DMS53 (cell line): ENCODE measurements around the gene H2AZ2.
"Not testable (repeated sequence)": the region's sequence is repeated elsewhere in the genome, so short reads cannot be mapped to it uniquely, and the experiment has no call there.

ENCODE experiments used
- DNase-seq: peaks from one replicate; lab custom pipeline; 2025; lab: John Stamatoyannopoulos, UW

Gene H2AZ2

DNA sequence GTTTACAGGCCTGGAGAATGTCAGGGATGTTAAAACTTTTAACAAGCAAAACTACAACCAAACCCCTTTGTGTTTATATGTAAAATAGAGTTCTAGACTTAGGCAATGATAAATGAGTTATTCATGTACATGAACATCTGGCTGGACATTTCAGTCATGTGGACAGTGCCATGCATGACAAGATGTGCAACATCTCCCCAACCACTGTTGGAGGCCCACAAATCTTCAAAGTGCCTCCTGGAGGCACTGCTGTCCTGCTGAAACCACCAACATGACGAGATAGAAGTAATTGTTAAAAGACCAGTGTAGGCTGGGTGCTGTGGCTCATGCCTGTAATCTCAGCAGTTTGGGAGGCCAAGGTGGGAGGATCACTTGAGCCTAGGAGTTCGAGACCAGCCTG is 33.0 kb downstream of the H2AZ2 start:
- peak; percentile 23 for DNase-seq

DNA sequence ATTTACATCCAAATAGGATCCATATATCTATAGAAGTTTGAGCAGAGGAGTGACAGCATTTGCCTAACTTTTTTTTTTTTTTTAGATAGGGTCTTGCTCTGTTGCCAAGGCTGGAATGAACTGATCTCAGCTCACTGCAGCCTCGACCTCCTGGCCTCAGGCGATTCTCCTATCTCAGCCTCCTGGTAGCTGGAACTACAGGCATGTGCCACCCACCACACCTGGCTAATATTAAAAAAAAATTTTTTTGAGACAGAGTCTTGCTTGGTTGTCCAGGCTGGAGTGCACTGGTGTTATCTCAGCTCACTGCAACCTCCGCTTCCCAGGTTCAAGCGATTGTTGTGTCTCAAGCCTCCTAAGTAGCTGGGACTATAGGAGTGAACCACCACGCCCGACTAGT is 36.3 kb downstream of the H2AZ2 start:
- no peak for DNase-seq

DNA sequence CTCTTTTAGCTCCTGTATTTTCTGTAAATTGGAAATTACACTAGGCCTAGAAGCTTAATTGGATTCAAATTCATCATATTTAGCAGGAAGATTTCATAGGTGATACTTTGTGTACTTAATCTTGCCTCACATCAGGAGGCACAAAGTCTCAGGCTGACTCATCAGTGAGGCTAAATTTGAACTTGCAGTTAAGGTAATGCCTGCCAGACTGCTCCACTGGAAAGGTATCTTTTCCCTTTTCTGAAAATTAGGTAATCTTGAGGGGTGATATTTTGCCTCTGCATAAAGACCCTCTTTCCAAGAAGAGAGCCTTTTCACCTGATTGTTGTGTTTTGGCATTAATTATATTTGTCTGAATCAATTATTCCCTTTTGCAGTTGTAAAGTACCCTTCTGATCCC is 36.8 kb downstream of the H2AZ2 start:
- peak; percentile 40 for DNase-seq

GRCh38 chr7:44808914-44809393 is 38.9 kb downstream of the H2AZ2 start:
- peak; percentile 56 for DNase-seq

DNA sequence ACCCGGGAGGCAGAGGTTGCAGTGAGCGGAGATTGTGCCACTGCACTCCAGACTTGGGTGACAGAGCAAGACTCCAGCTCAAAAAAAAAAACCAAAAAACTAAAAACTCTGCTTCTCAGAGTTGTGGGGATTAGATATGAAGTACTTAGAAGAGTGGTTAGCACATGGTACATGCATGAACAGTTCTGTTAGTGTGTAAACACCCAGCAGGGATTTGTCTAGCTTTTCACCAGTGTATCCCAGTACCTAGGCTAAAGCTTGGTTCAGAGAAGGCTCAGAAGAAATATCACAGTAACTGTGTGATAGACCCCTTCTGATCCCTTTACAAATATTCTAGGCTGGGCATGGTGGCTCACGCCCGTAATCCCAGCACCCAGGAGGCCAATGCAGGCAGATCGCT is 41.9 kb downstream of the H2AZ2 start:
- DNase-seq, result peak; percentile 42

DNA sequence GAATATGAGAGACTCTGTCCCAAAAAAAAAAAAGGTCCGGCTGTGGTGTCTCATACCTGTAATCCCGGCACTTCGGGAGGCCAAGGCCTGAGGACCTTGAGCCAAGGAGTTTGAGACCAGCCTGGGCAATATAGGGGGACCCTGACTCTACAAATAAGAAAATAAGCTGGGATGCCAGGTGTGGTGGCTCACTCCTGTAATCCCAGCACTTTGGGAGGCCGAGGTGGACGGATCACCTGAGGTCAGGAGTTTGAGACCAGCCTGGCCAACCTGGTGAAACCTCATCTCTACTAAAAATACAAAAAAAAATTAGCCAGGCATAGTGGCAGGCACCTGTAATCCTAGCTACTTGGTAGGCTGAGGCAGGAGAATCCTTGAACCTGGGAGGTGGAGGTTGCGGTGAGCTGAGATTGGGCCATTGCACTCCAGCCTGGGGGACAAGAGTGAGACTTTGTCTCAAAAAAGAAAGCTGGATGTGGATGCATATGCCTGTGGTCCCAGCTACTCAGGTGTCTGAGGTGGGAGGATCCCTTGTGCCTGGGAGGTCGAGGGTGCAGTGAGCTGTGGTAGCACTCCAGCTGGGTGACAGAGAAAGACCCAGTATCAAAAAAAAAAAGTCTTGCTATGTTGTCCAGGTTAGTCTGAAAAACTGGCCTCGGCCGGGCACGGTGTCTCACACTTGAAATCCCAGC is 43.9 kb downstream of the H2AZ2 start:
- peak; percentile 16 for DNase-seq

GRCh38 chr7:44802418-44803025 is 45.4 kb downstream of the H2AZ2 start:
- peak; percentile 27 for DNase-seq

DNA sequence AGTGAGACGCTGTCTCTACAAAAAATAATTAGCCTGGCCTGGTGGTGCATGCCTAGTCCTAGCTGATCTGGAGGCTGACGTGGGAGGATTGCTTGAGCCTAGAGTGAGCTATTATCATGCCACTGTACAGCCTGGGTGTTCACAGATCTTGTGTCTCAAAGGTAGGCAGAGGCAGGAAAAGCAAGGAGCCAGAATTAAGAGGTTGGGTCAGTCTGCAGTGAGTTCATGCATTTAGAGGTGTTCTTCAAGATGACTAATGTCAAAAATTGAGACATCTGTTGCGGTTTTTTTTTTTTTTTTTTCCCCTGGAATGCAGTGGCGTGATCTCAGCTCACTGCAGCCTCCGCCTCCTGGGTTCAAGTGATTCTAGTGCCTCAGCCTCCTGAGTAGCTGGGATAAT is 46.0 kb downstream of the H2AZ2 start:
- no peak for DNase-seq

DNA sequence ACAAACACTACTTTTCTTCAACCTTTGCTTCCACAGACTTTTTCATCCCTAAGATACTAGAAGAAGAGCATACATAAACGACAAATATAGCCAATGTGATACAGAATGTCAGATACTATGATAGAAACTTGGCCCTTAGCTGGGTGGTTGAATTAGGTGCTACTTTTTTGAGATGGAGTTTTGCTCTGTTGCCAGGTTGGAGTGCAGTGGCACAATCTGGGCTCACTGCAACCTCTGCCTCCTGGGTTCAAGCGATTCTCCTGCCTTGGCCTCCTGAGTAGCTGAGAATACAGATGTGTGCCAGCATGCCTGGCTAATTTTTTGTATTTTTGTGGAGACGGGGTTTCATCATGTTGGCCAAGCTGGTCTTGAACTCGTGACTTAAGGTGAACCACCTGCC is 47.9 kb downstream of the H2AZ2 start:
- DNase-seq, result no peak

- DNase-seq, result no peak
Observed at GRCh38 chr7:44798649-44799305, 49.1 kb downstream of the H2AZ2 start.

GRCh38 chr7:44797329-44798258 is 50.3 kb downstream of the H2AZ2 start:
- peak; percentile 95 for DNase-seq

GRCh38 chr7:44796504-44797328 is 51.2 kb downstream of the H2AZ2 start, which contains the start of gene PPIA:
TSS of gene PPIA (plus strand) at chr7:44796681. CDS start at chr7:44796725, 44 bp downstream.
- DNase-seq, result peak; percentile 100

DNA sequence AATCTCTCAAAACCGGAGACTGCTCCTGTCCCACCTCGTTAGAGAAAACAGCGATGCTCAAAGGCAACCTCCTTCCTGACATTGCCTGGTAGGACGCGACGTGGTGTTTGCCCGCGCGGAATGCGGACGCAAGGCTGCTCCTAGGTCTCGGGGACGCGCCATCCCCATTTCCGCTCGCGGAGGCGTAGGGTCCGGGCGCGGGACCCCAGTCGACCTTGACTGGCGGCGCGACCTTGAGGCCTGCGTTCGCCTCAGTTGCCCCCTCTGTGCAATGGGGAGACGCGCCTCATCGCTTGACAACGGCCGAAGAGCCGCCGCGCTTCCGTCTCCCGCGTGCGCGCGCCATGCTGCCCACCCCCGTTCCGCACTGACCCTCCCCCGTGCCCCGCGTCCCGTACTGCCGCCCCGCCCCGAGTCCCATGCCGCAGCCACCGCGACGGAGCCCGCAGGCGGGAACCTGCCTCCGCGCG is 51.8 kb downstream of the H2AZ2 start:
- peak; percentile 92 for DNase-seq

DNA sequence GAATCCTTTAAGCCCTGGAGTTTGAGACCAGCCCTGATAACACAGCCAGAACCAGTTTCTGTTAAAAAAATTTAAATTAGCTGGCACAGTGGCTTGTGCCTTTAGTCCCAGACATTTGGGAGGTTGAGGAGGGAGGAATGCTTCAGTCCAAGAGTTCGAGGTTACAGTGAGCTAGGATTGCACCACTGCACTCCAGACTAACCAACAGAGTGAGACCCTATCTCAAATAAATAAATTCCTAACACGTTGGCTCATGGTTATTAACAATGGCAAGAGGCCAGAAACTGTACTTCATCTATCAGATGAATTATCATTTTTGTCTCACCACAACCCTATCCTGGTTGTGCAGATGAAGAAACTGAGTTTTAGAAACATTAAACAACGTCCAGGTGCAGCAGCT is 53.6 kb downstream of the H2AZ2 start:
- no peak for DNase-seq

GRCh38 chr7:44793919-44794318 is 54.0 kb downstream of the H2AZ2 start:
- DNase-seq, result no peak

DNA sequence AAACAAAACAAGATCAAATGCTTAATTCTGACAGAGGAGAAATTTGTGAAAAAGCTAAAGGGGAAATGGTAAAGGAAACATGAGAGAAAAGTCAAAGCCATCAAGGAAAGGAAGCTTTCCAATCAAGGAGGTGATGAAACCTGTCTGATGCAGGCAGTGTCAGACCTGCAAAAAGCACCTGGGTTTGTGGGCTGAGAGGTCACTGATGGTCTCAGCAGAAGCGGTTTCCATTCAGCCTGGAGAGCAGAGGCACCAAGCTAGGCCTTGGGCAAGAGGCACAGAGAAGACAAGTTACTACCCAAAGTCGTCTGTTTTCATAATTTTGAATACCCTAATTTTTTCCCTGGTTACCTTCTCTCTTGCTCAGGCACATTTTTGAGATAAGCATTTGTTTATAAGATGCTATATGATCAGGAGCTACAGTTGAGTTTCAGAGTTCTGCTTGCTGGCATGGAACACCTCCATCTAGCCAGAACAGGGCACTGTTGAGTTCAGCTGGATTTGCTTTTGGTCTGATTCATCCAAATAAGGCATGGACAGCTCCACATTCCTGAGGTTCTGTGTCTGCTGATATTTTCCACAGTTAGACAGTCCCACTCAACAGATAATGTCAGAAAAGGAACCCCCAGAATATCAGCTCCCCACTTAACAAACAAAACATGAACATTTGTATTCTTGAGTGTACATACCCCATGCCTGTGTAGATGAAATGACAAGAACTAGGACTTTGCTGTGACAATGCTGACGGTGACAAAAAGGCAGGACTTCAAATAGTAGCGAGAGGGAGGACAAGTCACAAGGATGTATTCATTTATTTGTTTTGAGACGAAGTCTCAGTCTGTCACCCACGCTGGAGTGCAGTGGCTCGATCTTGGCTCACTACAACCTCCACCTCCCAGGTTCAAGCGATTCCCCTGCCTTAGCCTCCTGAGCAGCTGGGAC is 56.3 kb downstream of the H2AZ2 start:
- no peak for DNase-seq

DNA sequence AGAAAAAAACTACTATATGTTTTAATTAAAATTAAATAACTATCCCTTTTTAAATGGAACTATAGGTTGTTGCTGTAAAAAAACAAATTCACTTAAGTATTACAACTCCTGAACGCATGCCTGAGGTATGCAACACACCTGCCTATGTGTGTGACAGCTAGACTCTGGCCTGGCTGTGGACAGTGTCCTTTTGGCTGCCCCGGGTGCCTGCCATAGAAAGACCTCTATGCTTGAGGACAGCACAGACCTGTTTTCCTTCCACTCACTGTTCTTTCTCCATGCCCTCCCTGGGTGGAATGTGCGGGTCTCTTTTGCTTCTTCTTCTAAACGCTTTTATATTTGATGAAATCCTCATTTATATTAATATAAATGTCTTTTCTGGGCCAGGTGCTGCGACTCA is 57.9 kb downstream of the H2AZ2 start:
- no peak for DNase-seq

GRCh38 chr7:44787762-44788161 is 60.1 kb downstream of the H2AZ2 start:
- DNase-seq, result no peak

- DNase-seq, result no peak
Observed at GRCh38 chr7:44787041-44787440, 60.8 kb downstream of the H2AZ2 start.

DNA sequence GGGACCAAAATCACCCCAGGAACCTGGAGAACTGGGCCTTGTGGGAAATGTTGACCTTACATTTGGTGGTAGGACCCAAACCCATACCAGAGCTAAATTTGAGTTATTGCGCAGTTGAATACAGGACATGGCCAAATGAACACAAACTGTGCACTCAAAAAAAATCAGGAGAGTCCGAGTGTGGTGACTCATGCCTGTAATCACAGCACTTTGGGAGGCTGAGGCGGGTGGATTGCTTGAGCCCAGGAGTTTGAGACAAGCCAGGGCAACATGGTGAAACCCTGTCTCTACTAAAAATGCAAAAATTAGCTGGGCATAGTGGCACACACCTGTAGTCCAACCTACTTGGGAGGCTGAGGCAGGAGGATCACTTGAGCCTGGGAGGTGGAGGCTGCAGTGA is 62.7 kb downstream of the H2AZ2 start:
- DNase-seq, result not testable (repeated sequence)
